HG03103 (cell line): ENCODE results near the gene NGF.

Experiments used
- ATAC-seq: cut with Tn5 transposase; IDR thresholded peaks from one replicate; pipeline ENCODE4 v1.9.1; 2021; ENCODE audit warnings: low read depth; ENCODE audit not compliant: unreplicated experiment

Gene NGF

GRCh38 chr1:115284209-115284608 lies 53.8 kb downstream of the NGF start:
- no peak for ATAC-seq

GRCh38 chr1:115283681-115284146 lies 54.3 kb downstream of the NGF start:
- no peak for ATAC-seq

- no peak for ATAC-seq
These were observed 54.8 kb downstream of the NGF start for GRCh38 chr1:115283249-115283648.

GRCh38 chr1:115282807-115283208 lies 55.2 kb downstream of the NGF start:
- ATAC-seq = no peak

DNA sequence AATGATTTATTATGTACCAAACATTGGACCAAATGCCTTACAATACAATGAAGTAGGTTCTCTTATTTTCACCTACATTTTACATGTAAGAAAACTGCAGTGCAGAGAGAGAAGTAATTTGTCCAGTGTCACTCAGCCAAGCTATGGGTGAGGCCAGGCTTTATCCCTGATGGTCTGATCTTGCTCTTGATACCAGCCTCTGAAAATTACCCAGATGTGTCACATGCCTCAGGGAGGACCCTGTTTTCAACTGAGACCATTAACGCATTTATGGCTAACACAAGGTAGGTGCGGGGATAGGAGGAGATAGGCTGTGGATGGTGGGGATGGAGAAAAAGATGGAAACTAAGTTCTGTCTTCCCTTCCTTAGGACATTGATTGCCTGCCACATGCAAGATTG lies 56.9 kb downstream of the NGF start:
- no peak for ATAC-seq

DNA sequence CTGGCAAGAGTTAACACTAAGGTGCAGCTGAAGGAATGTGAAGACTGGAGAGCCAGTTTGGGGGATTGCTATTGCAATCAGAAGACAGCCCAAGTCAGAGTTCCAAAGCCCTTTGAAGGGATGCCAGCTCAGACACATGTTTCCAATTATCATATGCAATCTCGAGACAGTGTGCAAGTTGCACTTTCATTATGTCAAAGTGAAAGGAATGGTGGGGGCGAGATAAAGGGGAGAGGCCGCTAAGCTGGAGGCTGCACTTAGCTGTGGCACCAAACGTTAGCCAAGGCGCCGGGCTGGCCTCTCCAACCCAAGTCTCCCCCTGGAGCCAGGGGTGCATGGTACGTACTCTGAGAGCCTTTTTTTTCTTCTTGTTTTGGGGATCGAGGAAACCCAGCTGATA lies 58.0 kb downstream of the NGF start:
- ATAC-seq = no peak

DNA sequence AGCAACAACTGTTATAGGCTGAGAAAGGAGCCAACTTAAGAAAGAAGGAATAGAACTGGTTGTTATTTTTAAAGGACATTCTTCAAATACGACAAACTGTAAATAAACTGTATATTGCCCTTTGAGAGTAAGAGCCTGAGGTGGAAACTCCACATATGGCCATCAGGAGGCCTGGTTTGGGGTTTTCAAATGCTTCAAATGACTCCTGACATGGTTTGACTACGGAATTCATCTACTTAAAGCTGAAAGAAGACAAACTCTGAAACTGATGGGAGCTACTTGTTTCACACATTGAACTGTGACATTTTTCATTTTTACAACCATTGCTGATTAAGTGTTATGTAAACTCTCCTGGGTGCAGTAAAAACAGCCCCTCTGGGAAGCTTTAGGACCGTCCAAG lies 59.8 kb downstream of the NGF start:
- ATAC-seq = no peak

DNA sequence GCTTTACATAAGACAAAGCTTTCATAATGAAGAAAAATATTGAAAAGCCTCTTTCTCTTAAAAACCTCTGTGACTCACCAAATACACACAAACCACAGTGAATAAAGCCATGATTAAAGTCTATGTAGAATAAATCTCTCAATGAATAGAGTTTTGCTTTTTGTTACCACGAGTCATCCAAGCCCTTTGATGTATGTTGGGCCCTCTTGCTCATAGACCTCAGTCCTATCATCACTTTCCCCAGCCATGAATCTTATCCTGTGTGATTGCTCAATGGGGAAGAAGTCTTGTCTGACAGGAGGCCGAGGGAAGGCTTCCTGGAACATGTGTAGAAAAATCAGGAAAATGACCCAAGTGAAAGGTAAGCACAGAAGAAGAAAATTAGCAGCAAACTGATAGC lies 60.8 kb downstream of the NGF start:
- ATAC-seq = no peak

- ATAC-seq = no peak
These were observed 62.8 kb downstream of the NGF start for GRCh38 chr1:115275216-115275615.

DNA sequence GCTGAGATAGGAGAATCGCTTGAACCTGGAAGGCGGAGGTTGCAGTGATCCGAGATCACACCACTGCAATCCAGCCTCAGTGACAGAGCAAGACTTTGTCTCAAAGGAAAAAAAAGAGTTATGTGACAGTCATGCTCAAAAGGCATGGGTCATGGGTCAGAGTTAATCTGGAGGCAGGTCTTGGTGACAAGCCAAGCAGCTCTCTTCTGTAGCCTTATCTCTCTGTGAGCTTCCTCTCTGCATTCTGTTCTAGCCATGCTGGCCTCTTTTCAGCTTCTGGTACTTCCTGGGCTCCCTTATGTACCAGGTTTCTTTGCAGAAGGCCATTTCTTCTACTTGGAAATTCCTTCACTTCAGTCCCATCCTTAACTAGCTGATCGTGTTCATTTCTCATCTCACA lies 63.6 kb downstream of the NGF start:
- ATAC-seq = no peak

DNA sequence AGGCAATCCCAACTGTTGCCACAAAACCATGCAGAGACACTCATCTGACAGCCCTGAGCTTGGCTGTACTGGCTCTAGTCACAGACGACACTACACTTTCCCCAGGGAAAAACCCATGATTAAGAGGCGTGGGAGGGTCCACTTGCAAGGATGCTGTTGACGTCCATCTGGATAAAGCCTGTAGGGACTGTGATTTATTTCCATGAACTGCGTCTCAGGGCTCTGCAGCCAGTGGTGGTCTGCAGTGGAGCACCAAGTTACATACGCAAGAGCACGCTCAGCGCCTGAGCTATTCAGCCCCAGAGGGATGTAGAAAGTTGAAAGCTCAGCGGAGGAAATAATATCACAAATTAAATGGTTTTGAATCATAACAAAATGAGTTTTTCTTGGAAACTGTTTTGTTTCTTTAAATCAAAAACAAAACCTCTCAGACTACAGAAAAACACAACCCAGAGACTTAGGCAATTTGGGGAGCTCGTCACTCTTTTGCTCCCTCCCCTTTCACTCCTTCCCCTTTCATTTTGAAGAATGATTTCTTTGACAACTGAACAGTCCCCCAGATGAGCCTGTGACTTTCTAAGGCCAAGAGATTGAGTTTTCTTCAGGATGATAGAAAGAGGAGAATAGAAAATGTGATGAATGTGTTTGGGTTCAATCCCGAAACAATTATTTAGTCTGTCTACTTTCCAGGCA lies 71.2 kb downstream of the NGF start:
- ATAC-seq = no peak

DNA sequence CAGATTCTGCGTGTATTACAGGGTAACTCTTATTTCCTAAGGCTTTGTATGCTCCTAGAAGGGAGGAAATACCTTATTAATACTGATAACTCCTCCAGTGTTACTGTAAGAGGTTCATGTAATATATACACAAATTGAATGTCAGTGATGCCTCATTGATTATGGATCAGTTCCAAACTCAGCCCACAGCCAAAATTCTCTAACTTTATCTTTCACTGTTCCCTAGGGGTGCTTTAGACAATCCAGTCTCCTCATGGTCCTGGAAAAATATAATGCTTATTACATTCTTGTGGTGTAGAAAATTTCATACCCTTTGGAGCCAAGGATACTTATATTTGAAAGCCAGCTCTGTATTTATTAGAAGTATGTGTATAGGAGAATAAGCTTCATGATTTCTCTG lies 73.0 kb downstream of the NGF start:
- ATAC-seq = no peak

DNA sequence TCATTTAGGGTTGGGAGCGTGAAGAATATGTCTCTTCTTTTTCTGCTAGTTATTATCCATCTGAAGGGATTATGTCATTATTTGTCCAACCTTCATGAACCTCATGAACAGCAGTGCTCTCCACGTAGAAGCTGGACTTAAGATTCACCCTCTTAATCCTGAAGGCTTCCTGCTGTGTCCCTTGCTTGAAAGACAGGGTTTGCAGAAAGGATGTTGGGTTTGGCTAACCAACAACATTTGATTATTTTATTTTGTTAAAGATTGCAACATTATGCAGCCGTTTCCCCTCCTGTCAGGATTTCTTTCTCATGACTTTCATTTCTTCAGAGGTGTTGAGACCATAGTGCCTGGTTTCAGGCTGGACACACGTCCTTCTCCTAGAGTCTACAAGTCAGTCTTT lies 75.2 kb downstream of the NGF start:
- no peak for ATAC-seq

DNA sequence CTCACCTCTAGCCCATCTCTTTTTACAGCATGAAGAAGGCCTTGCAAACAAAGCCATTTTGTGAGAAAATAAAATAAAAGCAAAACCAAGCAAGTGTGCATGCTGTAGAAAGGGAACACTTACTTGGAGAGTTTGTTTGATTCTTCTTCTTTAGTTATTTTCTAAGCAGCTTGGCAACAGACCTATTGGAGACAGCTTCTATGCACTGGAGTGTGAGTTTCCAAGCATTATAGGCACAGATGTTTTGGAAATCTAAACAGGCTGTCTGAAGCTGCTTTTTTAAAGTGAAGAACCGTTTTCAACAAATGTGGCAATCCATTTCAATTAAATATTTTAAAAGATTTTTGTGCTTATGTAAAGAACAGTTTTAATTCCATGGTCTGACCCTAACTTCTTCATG lies 76.6 kb downstream of the NGF start:
- ATAC-seq = no peak

DNA sequence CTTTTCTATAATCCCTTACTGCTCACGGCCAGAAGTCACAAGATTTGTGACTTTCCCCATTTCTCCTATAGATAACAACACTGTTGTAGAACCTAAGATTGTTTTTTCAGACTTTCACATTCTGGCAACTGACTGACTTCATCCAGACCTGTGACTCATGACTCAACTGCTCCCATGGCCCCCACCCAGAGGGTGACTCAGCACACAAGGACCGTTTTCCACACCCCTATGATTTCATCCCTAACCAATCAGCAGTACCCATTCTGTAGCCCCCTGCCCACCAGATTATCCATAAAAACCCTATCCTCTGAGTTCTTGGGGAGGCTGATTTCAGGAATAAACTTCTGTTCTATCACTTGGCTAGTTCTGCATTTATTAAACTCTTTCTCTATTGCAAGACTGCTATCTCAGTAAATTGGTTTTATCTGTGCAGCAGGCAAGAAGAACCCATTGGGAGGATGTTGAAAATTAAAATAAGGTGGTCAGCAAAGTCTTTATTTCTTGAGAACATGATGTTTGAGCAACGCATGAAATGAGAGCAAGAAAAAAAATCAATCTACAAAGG lies 79.7 kb downstream of the NGF start:
- no peak for ATAC-seq

- no peak for ATAC-seq
These were observed 80.5 kb downstream of the NGF start for GRCh38 chr1:115257591-115257990.

DNA sequence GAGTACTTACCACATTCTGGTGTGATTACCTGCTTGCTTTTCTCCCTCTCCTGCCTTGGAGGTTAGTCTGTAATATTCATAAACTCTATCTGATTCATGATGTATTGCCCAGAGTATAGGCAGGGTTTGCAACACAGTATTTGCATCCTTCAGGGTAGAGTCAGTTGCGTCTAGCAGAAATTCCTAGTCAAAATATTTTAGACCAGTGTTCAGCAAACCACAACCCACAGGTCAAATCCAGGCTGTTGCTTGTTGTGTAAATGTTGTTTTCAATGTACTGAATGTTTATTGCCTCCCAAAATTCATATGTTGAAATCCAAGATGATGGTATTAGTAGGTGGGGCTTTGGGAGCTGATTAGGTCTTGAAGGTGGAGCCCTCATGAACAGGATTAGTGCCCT lies 82.9 kb downstream of the NGF start:
- ATAC-seq = no peak

DNA sequence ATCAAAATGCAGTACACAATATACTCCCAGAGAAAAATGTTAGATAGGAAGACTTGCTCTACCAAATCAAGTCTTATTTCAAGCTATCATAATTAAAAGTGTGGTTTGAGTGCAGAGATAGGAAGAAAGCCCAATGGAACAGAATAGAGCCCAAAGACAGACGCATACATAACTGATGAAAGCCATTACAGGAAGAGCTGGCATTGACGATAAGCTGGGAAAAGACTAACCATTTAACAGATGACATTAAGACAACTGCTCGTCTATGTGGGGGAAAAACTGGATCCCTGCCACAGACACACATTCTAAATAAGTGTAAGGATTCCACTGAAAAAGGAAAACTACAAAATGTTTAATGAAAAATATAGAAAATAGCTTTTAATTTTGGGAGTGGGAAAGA lies 85.5 kb downstream of the NGF start:
- ATAC-seq = no peak

GRCh38 chr1:115251856-115252255 lies 86.2 kb downstream of the NGF start:
- no peak for ATAC-seq

- no peak for ATAC-seq
These were observed 86.7 kb downstream of the NGF start for GRCh38 chr1:115251340-115251748.

DNA sequence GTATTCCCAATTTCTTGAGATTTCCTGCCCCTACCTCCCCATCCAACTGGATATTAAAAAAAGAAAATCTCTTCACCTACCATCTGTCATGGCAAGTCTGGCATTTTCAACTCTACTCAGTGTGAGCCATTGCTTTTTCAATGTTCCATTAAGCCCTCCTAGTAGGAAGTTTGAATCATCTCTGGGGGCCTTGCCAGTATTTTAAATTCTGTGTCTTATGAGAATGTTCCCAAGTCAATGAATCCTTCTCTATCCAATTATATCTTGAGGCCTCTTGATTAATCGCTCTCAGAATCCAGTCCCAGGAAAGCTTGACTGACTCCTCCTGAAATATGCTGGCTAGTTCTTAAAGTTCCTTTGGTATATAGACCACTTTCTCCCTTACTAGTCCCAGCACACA lies 91.5 kb downstream of the NGF start:
- no peak for ATAC-seq

- ATAC-seq = no peak
These were observed 92.8 kb downstream of the NGF start for GRCh38 chr1:115245227-115245626.

- no peak for ATAC-seq
These were observed 95.5 kb downstream of the NGF start for GRCh38 chr1:115242543-115242942.
